Transverse colon (tissue), 4 donors: ENCODE data around the gene MC5R. TPM values are rescaled to one million over a fixed set of nuclear protein-coding genes. Genes with fewer than 3 reads are reported as not detected.
A peak's percentile ranks its signal among the peaks of the same experiment; 100 is the strongest.

Source experiments
- DNase-seq: peaks from one replicate; pipeline ENCODE4 v3.0.0-alpha.2; 2019
- H3K27ac ChIP-seq, 4 donors: fragments of 200-600 bp; sonication (generic); 2 replicates each; pipeline ENCODE4 v1.5.1; 2016 to 2018; ENCODE audit warnings: inconsistent platforms in 4 of 4
- H3K27me3 ChIP-seq: fragments of 200-600 bp; sonication (generic); 2 replicates; pipeline ENCODE4 v1.5.1; 2017; ENCODE audit warnings: inconsistent platforms
- H3K36me3 ChIP-seq, 4 donors: fragments of 200-600 bp; sonication (generic); 2 replicates each; pipeline ENCODE4 v1.5.1; 2017 to 2019; ENCODE audit warnings: inconsistent platforms in 4 of 4
- H3K4me1 ChIP-seq, 4 donors: fragments of 200-600 bp; sonication (generic); 2 replicates each; pipeline ENCODE4 v1.5.1; 2017 to 2020; ENCODE audit warnings: inconsistent platforms in 4 of 4
- H3K4me3 ChIP-seq, 4 donors: fragments of 200-600 bp; sonication (generic); 1 replicate in 1 of 4; 2 replicates in 3 of 4; pipeline versions ENCODE4 v1.5.1 to v1.6.1; 2017 to 2019; ENCODE audit warnings: inconsistent platforms in 4 of 4
- H3K9me3 ChIP-seq, 2 donors: fragments of 200-600 bp; sonication (generic); 2 replicates each; pipeline ENCODE4 v1.5.1; 2017 to 2019; ENCODE audit warnings: inconsistent platforms in 2 of 2
- EP300 ChIP-seq: sonication (generic); formaldehyde crosslinking; IDR thresholded peaks from one replicate; pipeline ENCODE4 v1.6.1; 2017; ENCODE audit warnings: antibody characterized with exemption, low read depth
- POLR2A ChIP-seq: fragments of 450-650 bp; IDR thresholded peaks from one replicate; pipeline ENCODE4 v1.6.1; 2016; ENCODE audit warnings: antibody characterized with exemption, mild to moderate bottlenecking, moderate library complexity
- POLR2AphosphoS5 ChIP-seq, 3 donors: sonication (generic); formaldehyde crosslinking; IDR thresholded peaks; one replicate each; pipeline ENCODE4 v1.6.1; 2016; ENCODE audit warnings: antibody characterized with exemption in 3 of 3
- WGBS, 2 donors: methylation state at CpG; one replicate each; pipeline ENCODE4 v1.1.5; 2018; ENCODE audit warnings: low coverage in 1 of 2; 5-methylcytosine and 5-hydroxymethylcytosine counted together
- in situ Hi-C, 4 donors: fragments of 200-750 bp; cut with MboI; loops; one replicate each; pipeline versions ENCODE4 v1.15.0 to v1.15.1; 2017; ENCODE audit warnings: low sequenced_read_pairs in 3 of 4, low pct_ligation_motif_present in 1 of 4, low pct_unique_long_range_greater_than_20kb in 1 of 4
- intact Hi-C: fragments of 100-400 bp; cut with DNase I; formaldehyde crosslinking; loops from one replicate; pipeline ENCODE4 v1.15.1; 2023; ENCODE audit warnings: low total_unique reads
- total RNA-seq, 4 donors: library from RNA; depleted of rRNA; stranded (reverse); fragments of >200 nt; gene quantifications; one replicate each; pipeline ENCODE4 v1.1.0, GENCODE V29; 2016
- TF ChIP-seq, protein P1 (sequence below), 5 experiments: fragments of 200-600 bp in 3 of 5; fragments of 450-650 bp in 2 of 5; sonication (generic) in 3 of 5; IDR thresholded peaks; 1 replicate in 2 of 5; 2 replicates in 3 of 5; pipeline ENCODE4 v1.5.1; 2016 to 2017; ENCODE audit warnings: antibody characterized with exemption in 5 of 5, inconsistent platforms in 3 of 5, mild to moderate bottlenecking in 2 of 5, moderate library complexity in 1 of 5

Gene MC5R
- total RNA-seq, 4 donors from 2014 or later = not detected

DNA sequence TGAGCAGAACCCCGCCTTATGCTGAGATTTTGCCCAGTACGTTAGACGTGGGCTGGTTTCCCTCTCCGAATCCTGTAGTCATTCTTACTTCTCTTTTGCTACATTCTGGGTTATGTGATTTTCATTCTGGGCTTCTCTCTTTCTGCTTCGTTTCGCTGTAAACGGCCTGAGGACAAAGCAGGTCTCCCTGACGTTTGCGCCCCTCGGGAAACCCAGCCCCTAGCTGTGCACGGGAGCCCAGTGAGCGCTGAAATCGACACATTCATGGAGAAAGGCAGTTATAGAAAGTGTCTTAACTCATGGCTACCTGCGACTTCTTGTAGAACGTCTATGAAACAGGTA lies 22.7 kb upstream of the MC5R start:
- in situ Hi-C loops = no loop called here

DNA sequence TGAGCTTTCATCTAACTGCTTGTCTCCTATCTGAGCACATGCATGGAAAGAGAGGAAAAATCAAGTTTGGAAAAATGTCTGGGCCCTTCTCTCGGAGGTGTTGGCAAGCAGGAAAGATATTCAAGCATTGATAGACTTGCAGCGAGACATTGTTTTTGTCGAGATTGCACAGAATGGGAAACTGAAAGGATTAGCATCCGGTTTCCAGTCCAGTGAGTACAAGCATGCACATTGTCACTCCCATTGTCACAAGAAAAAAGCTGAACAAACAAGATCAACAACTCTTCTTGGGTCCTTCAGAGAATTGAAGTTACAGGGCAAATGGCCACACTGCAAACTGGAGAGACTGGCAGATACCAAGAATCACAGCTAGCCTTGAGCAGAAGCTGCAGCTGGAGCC lies 19.6 kb upstream of the MC5R start:
- Histone ChIP-seq H3K4me3 (no peak overlapping the region), H3K4me1 (peaks cover 0 to 23% (median 8%) of the 10 kb centered on the region in 4 donors), H3K27me3 (peaks cover 14% of the 10 kb centered on the region), H3K36me3 (no peaks in the 10 kb centered on the region), H3K9me3 (no peaks in the 10 kb centered on the region), H3K27ac (no peak overlapping the region)
- intact Hi-C loops (no loop called here), in situ Hi-C loops (no loop called here)
- no peak for DNase-seq
- no peak for TF ChIP-seq EP300
- TF ChIP-seq POLR2AphosphoS5 (IDR thresholded peaks at IDR 0.05) = no peak
- no peak for TF ChIP-seq POLR2A
- TF ChIP-seq, protein P1, sequence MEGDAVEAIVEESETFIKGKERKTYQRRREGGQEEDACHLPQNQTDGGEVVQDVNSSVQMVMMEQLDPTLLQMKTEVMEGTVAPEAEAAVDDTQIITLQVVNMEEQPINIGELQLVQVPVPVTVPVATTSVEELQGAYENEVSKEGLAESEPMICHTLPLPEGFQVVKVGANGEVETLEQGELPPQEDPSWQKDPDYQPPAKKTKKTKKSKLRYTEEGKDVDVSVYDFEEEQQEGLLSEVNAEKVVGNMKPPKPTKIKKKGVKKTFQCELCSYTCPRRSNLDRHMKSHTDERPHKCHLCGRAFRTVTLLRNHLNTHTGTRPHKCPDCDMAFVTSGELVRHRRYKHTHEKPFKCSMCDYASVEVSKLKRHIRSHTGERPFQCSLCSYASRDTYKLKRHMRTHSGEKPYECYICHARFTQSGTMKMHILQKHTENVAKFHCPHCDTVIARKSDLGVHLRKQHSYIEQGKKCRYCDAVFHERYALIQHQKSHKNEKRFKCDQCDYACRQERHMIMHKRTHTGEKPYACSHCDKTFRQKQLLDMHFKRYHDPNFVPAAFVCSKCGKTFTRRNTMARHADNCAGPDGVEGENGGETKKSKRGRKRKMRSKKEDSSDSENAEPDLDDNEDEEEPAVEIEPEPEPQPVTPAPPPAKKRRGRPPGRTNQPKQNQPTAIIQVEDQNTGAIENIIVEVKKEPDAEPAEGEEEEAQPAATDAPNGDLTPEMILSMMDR (IDR thresholded peaks at IDR 0.05) = no peak
- 67 to 72% methylated on average over 4 of the region's 4 CpGs for WGBS, 2 donors

More for the DNA sequence above, 22.7 kb upstream of the MC5R start:
- Histone ChIP-seq H3K4me1 (peaks cover 0 to 11% (median 3%) of the 10 kb centered on the region in 4 donors), H3K4me3 (peak overlapping the region in 2 of 4 donors; percentile 13 to 37), H3K36me3 (no peaks in the 10 kb centered on the region), H3K27ac (no peak overlapping the region), H3K9me3 (no peaks in the 10 kb centered on the region), H3K27me3 (peaks cover 14% of the 10 kb centered on the region)
- intact Hi-C loops = no loop called here
- TF ChIP-seq, protein P1 (IDR thresholded peaks at IDR 0.05) = no peak
- TF ChIP-seq POLR2AphosphoS5 (IDR thresholded peaks at IDR 0.05) (no peak), POLR2A (no peak)
- no peak for DNase-seq
- 17 to 19% methylated on average over 14 to 15 of the region's 15 CpGs for WGBS, 2 donors

DNA sequence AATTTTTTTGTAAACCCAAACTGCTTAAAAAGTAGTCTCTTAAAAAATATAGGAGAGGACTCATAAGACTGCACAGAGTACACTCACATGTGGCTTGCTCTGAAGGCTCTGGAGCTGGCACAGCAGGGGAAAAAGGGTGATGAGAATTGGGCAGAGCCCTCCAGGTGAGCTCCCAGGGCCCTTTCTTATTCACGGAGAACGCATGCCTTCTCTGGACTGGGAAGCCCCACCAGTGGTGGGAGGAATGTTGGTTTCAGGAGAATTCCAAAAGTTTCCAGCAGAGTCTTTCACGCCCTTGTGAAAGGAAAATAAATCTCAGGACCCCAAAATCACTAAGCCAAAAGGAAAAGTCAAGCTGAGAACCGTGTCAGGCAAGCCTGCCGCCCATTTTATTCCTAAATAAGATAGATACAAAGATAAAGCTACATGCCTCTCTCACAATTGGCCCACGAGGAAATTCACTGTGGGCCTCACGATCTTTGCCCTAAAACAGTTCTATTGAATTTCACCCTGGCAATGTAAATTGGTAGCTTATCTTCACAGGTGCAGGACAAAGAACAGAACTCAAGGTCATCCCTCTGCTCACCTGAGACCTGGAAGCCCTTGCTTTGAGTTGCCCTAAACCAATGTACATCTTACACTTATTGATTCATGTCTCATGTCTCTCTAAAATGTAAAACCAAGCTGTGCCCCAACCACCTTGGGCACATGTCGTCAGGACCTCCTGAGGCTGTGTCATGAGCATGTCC lies 15.5 kb upstream of the MC5R start:
- 51 to 54% methylated on average over 6 to 8 of the region's 8 CpGs for WGBS, 2 donors
- peaks cover 4% of the 10 kb centered on the region for H3K27me3 ChIP-seq
- in situ Hi-C loops = no loop called here
- H3K36me3 ChIP-seq = no peaks in the 10 kb centered on the region
- H3K9me3 ChIP-seq = no peaks in the 10 kb centered on the region
- DNase-seq = no peak
- TF ChIP-seq, protein P1 (IDR thresholded peaks at IDR 0.05) = no peak
- no peak for TF ChIP-seq POLR2AphosphoS5 (IDR thresholded peaks at IDR 0.05)
- TF ChIP-seq POLR2A = no peak
- TF ChIP-seq EP300 = no peak
- peaks cover 0 to 24% (median 8%) of the 10 kb centered on the region in 4 donors for H3K4me1 ChIP-seq
- intact Hi-C loops = no loop called here
- no peak overlapping the region for H3K4me3 ChIP-seq
- peak overlapping the region; percentile 34 to 61 (median 53) for H3K27ac ChIP-seq

DNA sequence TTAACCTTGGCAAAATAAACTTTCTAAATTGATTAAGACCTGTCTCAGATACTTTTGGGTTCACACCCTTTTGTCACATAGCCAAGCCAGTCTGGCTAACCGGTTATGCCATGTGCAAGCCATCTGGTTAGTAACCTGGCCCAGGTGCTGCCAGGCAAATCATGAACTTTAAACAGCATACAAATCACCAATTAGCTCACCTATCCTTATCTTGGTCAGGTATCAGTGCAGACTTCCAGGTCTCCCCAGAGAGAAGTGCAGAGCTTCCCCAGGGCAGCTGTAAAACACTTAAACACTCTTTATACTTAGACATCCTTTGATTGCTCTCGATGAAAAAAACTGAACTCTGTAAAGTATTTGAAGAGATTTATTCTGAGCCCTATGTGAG lies 14.9 kb upstream of the MC5R start:
- Histone ChIP-seq H3K36me3 (no peaks in the 10 kb centered on the region), H3K4me1 (peaks cover 0 to 25% (median 8%) of the 10 kb centered on the region in 4 donors), H3K27ac (peak overlapping the region; percentile 39 to 61 (median 53)), H3K27me3 (peaks cover 4% of the 10 kb centered on the region), H3K9me3 (no peaks in the 10 kb centered on the region), H3K4me3 (no peak overlapping the region)
- TF ChIP-seq POLR2A (no peak), POLR2AphosphoS5 (IDR thresholded peaks at IDR 0.05) (peak in 2 of 3 donors; percentile 59 to 64)
- DNase-seq = peak; percentile 80
- in situ Hi-C loops = no loop called here
- intact Hi-C loops = no loop called here
- WGBS, 2 donors = 38 to 44% methylated on average over 1 to 2 of the region's 2 CpGs
